Ovary (tissue), 3 donors: Measurements from ENCODE around the gene DPPA4.

Experiments used
- EP300 ChIP-seq: sonication (generic); formaldehyde crosslinking; IDR thresholded peaks from one replicate; pipeline ENCODE4 v1.6.1; 2017; ENCODE audit warnings: antibody characterized with exemption
- POLR2A ChIP-seq: fragments of 450-650 bp; IDR thresholded peaks from one replicate; pipeline ENCODE4 v1.6.1; 2017; ENCODE audit warnings: antibody characterized with exemption, mild to moderate bottlenecking, moderate library complexity
- TF ChIP-seq, protein P1 (sequence below), 3 donors: fragments of 450-650 bp in 2 of 3; fragments of 200-600 bp in 1 of 3; IDR thresholded peaks; one replicate each; pipeline versions ENCODE4 v1.5.1 to v1.8.0; 2016 to 2022; ENCODE audit warnings: antibody characterized with exemption in 3 of 3, mild to moderate bottlenecking in 1 of 3
- donor health status: DM: no; HTN: no; CAD: no.

DNA sequence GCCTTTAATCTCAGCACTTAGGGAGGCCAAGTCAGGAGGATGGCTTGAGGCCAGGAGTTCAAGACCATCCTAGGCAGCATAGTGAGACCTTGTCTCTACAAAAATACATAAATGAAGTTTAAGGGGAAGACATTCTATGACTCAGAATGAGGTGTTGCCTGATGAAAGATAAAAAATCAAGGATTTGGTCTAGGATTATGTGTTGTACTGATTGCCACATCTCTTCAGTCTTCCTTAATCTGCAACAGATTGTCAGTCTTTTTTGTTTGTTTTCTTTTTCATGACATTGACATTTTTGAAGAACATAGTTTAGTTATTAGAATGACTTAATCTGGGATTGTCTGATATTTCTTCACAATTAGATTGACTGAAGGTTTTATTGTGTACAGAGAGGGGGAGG lies 26.3 kb upstream of the DPPA4 start:
- TF ChIP-seq, protein P1, sequence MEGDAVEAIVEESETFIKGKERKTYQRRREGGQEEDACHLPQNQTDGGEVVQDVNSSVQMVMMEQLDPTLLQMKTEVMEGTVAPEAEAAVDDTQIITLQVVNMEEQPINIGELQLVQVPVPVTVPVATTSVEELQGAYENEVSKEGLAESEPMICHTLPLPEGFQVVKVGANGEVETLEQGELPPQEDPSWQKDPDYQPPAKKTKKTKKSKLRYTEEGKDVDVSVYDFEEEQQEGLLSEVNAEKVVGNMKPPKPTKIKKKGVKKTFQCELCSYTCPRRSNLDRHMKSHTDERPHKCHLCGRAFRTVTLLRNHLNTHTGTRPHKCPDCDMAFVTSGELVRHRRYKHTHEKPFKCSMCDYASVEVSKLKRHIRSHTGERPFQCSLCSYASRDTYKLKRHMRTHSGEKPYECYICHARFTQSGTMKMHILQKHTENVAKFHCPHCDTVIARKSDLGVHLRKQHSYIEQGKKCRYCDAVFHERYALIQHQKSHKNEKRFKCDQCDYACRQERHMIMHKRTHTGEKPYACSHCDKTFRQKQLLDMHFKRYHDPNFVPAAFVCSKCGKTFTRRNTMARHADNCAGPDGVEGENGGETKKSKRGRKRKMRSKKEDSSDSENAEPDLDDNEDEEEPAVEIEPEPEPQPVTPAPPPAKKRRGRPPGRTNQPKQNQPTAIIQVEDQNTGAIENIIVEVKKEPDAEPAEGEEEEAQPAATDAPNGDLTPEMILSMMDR (IDR thresholded peaks at IDR 0.05) = no peak
- TF ChIP-seq POLR2A (no peak), EP300 (no peak)
